ENCODE data around the gene IL11RA. TPM values are rescaled to one million over a fixed set of nuclear protein-coding genes. Genes with fewer than 3 reads are reported as not detected.

IL11RA gene
- total and polyA plus RNA-seq, 10 of the 15 experiments (the other 5 are each of a cell fraction or from before 2014, with no cell fraction given) = 0.32 to 5.8 (median 2.2) TPM

DNA sequence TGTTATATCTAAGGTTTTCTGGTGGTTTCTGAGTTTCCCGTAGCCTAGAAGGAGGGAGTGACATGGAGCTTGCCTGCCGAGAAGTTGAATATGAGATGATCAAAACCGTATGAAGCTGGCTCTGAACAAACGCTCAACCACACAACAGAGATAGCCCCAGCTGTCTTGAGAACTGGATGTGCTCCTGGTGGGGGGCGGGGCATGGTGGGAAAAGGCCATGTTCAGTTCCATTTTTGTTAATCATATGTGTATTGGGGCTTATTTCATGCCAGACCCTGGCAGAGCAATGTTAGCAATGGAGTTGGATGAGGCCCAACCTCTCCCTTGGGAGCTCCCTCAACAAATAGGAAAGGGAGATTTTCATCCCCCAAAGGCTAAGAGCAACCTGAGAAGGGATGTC, 34.2 kb downstream of the IL11RA start:
- WGBS (ENCODE audit: insufficient coverage, insufficient replicate concordance, low lambda C conversion rate, missing lambda C conversion rate) = 37% methylated on average over 5 of the region's 5 CpGs
- Histone ChIP-seq H3K79me2 (ENCODE audit: control insufficient read depth, insufficient read depth, low read length) (no peaks in the 10 kb centered on the region), H3K27ac (ENCODE audit: control insufficient read depth, insufficient read depth) (no peak overlapping the region), H3K4me3 (no peak overlapping the region), H2AFZ (ENCODE audit: control insufficient read depth, low read depth, low read length) (no peak overlapping the region), H3K27me3 (replicated peaks in 1 of 2; ENCODE audit: control insufficient read depth in 2 of 2, insufficient read depth in 2 of 2, low read length in 1 of 2) (no peaks in the 10 kb centered on the region; a peak in 3 of 4 replicates), H3K4me1 (ENCODE audit: control insufficient read depth, insufficient read depth, low read length) (peaks cover 16% of the 10 kb centered on the region), H3K4me2 (ENCODE audit: control insufficient read depth, insufficient read depth) (no peak overlapping the region), H4K20me1 (ENCODE audit: control insufficient read depth, insufficient read depth) (no peaks in the 10 kb centered on the region), H3K9me3 (replicated peaks; ENCODE audit: control insufficient read depth, insufficient read depth, low read length) (no peaks in the 10 kb centered on the region), H3K36me3 (ENCODE audit: control insufficient read depth in 2 of 2, insufficient read depth in 2 of 2, low read length in 1 of 2) (no peaks in the 10 kb centered on the region), H3K9ac (ENCODE audit: control insufficient read depth, insufficient read depth, low read length) (no peak overlapping the region)
- FAIRE-seq (no peak), ATAC-seq (no peak), DNase-seq (ENCODE audit: low read depth, low spot score) (no peak)
- BruUV-seq (replicated peaks) = no TSS peak
- intact Hi-C loops (cut with micrococcal nuclease; ENCODE audit: unreplicated experiment) (no loop called here), in situ Hi-C loops (cut with MboI) (no loop called here)
- POLR2A ChIA-PET = no interaction called here
- CTCF ChIA-PET = interaction anchor here (0.8 to 1.1 kb wide), 3 partner anchors 14 to 282 kb away, joined by 4 to 5 read pairs (median 4); no protein-coding TSS in a partner anchor
- RAD21 ChIA-PET (ENCODE audit: unreplicated experiment) = interaction anchor here (0.7 kb wide), 1 partner anchor 16 kb away, joined by 4 read pairs; no protein-coding TSS in a partner anchor
- SMC1A ChIA-PET (ENCODE audit: uncharacterized antibody, unreplicated experiment) = interaction anchor here (1.0 to 1.1 kb wide), 2 partner anchors 8 to 211 kb away, joined by 3 read pairs; no protein-coding TSS in a partner anchor
- no peak for TF ChIP-seq CBFB (IDR thresholded peaks at IDR 0.05; ENCODE audit: low read depth)
- TF ChIP-seq MAX (IDR thresholded peaks at IDR 0.05; ENCODE audit: low read depth, low read length) = no peak
- TF ChIP-seq NFYA (IDR thresholded peaks at IDR 0.05; ENCODE audit: borderline replicate concordance, low read depth, low read length) = no peak
- TF ChIP-seq, protein P1, sequence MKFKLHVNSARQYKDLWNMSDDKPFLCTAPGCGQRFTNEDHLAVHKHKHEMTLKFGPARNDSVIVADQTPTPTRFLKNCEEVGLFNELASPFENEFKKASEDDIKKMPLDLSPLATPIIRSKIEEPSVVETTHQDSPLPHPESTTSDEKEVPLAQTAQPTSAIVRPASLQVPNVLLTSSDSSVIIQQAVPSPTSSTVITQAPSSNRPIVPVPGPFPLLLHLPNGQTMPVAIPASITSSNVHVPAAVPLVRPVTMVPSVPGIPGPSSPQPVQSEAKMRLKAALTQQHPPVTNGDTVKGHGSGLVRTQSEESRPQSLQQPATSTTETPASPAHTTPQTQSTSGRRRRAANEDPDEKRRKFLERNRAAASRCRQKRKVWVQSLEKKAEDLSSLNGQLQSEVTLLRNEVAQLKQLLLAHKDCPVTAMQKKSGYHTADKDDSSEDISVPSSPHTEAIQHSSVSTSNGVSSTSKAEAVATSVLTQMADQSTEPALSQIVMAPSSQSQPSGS (IDR thresholded peaks at IDR 0.05; ENCODE audit: low read length) = no peak
- TF ChIP-seq NFXL1 (IDR thresholded peaks at IDR 0.05; ENCODE audit: borderline replicate concordance) = no peak
- TF ChIP-seq RCOR1 (conservative IDR thresholded peaks at IDR 0.05; ENCODE audit: low read depth, low read length) = no peak
- no peak for TF ChIP-seq SMARCA5 (IDR thresholded peaks at IDR 0.05)
- TF ChIP-seq, protein P2, sequence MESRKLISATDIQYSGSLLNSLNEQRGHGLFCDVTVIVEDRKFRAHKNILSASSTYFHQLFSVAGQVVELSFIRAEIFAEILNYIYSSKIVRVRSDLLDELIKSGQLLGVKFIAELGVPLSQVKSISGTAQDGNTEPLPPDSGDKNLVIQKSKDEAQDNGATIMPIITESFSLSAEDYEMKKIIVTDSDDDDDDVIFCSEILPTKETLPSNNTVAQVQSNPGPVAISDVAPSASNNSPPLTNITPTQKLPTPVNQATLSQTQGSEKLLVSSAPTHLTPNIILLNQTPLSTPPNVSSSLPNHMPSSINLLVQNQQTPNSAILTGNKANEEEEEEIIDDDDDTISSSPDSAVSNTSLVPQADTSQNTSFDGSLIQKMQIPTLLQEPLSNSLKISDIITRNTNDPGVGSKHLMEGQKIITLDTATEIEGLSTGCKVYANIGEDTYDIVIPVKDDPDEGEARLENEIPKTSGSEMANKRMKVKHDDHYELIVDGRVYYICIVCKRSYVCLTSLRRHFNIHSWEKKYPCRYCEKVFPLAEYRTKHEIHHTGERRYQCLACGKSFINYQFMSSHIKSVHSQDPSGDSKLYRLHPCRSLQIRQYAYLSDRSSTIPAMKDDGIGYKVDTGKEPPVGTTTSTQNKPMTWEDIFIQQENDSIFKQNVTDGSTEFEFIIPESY (IDR thresholded peaks at IDR 0.05) = no peak
- TF ChIP-seq, protein P3, sequence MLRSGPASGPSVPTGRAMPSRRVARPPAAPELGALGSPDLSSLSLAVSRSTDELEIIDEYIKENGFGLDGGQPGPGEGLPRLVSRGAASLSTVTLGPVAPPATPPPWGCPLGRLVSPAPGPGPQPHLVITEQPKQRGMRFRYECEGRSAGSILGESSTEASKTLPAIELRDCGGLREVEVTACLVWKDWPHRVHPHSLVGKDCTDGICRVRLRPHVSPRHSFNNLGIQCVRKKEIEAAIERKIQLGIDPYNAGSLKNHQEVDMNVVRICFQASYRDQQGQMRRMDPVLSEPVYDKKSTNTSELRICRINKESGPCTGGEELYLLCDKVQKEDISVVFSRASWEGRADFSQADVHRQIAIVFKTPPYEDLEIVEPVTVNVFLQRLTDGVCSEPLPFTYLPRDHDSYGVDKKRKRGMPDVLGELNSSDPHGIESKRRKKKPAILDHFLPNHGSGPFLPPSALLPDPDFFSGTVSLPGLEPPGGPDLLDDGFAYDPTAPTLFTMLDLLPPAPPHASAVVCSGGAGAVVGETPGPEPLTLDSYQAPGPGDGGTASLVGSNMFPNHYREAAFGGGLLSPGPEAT (IDR thresholded peaks at IDR 0.05; ENCODE audit: low read depth) = no peak
- TF ChIP-seq ZBTB11 (CRISPR knock-in tag; IDR thresholded peaks at IDR 0.05) = no peak
- no peak for TF ChIP-seq TCF3 (IDR thresholded peaks at IDR 0.05; ENCODE audit: borderline replicate concordance, insufficient read depth, low read depth, low read length)
- no peak for TF ChIP-seq PAX8 (IDR thresholded peaks at IDR 0.05)
- TF ChIP-seq EP300 (IDR thresholded peaks at IDR 0.05; ENCODE audit: borderline replicate concordance in 1 of 2, control insufficient read depth in 1 of 2, low read depth in 2 of 2, low read length in 2 of 2) = no peak
- TF ChIP-seq MEF2B (IDR thresholded peaks at IDR 0.05; ENCODE audit: partially characterized antibody, poor library complexity, severe bottlenecking) = no peak
- no peak for TF ChIP-seq SMAD1 (IDR thresholded peaks at IDR 0.05; ENCODE audit: low read depth, partially characterized antibody)
